Measurements from ENCODE around the gene NRSN2. TPM values are rescaled to one million over a fixed set of nuclear protein-coding genes. Genes with fewer than 3 reads are reported as not detected.

The NRSN2 gene
- total RNA-seq, 1 experiment from 2014 or later = 1.9 TPM

DNA sequence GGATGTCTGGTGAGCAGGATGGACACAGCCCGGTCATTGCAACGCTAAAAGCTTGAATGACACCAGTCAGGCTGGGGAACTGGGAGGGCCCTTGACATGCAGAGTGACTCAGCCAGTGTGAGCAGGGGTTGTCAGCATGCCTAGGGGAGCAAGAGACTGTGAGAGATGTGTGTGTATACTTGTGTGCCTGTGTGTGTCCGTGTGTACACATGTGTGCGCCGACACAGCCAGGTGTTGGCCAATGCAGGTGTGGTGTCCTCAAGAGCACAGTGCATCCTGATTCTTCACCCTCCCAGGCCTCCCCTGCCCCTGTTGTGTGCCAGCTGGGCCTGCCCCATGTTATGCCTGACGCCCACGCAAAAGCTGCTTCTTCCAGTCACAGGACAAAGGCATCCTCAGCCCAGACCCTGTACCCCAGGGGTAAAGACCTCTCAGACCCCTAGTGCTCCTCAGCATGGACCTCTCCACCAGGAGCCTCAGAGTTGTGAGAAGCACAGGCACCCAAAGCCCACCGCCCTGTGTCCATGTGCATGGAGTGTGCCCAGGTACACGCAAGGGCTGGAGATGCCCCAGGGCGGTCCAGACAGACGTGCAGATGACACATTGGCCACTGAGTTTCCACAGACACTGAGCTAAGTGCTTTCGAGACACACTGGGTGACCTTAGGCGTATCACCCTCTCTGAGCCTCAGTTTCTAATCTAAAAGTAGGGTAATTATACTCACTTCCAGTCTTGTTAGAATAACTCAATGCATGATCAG, 16.6 kb downstream of the NRSN2 start:
- no peaks in the 10 kb centered on the region for H3K9me2 ChIP-seq (ENCODE audit: insufficient read depth)
- ATAC-seq (peak; percentile 41), DNase-seq (ENCODE audit: low read depth, low spot score) (no peak)
- ChIA-PET POLR2A (interaction anchor here (1.1 to 29.0 kb wide), 8 partner anchors 9 to 282 kb away, joined by 3 to 779 read pairs (median 4); partner anchors contain the start of genes RBCK1 and TRIB3), CTCF (interaction anchor here (0.9 to 2.4 kb wide), 5 partner anchors 8 to 68 kb away, joined by 5 to 24 read pairs (median 10); no protein-coding TSS in a partner anchor), RAD21 (ENCODE audit: low non-redundant PET in 1 of 2, low total read pairs in 2 of 2, uncharacterized antibody in 2 of 2, unreplicated experiment in 2 of 2) (interaction anchor here (1.2 to 1.8 kb wide), 3 partner anchors 9 to 17 kb away, joined by 6 to 7 read pairs (median 6); partner anchors contain the start of gene TRIB3 (in 2 of the 2))
- peak overlapping the region; percentile 58 for H3K27ac ChIP-seq (ENCODE audit: low read depth, low read length)
- peak overlapping the region; percentile 34 for H3K9ac ChIP-seq (ENCODE audit: low read length)
- H4K20me1 ChIP-seq (ENCODE audit: insufficient read depth) = no peaks in the 10 kb centered on the region
- H3K4me2 ChIP-seq (ENCODE audit: low read length) = peak overlapping the region; percentile 56
- H3K4me3 ChIP-seq (replicated peaks in 1 of 2; ENCODE audit: low read depth in 1 of 2, low read length in 2 of 2) = no peak overlapping the region
- TF ChIP-seq EGR1 (IDR thresholded peaks at IDR 0.05; ENCODE audit: low read depth) = no peak
- TF ChIP-seq, protein P1, sequence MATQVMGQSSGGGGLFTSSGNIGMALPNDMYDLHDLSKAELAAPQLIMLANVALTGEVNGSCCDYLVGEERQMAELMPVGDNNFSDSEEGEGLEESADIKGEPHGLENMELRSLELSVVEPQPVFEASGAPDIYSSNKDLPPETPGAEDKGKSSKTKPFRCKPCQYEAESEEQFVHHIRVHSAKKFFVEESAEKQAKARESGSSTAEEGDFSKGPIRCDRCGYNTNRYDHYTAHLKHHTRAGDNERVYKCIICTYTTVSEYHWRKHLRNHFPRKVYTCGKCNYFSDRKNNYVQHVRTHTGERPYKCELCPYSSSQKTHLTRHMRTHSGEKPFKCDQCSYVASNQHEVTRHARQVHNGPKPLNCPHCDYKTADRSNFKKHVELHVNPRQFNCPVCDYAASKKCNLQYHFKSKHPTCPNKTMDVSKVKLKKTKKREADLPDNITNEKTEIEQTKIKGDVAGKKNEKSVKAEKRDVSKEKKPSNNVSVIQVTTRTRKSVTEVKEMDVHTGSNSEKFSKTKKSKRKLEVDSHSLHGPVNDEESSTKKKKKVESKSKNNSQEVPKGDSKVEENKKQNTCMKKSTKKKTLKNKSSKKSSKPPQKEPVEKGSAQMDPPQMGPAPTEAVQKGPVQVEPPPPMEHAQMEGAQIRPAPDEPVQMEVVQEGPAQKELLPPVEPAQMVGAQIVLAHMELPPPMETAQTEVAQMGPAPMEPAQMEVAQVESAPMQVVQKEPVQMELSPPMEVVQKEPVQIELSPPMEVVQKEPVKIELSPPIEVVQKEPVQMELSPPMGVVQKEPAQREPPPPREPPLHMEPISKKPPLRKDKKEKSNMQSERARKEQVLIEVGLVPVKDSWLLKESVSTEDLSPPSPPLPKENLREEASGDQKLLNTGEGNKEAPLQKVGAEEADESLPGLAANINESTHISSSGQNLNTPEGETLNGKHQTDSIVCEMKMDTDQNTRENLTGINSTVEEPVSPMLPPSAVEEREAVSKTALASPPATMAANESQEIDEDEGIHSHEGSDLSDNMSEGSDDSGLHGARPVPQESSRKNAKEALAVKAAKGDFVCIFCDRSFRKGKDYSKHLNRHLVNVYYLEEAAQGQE (IDR thresholded peaks at IDR 0.05; ENCODE audit: low read depth) = no peak
- TF ChIP-seq CEBPB (IDR thresholded peaks at IDR 0.05; ENCODE audit: low read depth) = no peak
- no peak for TF ChIP-seq ZFX (IDR thresholded peaks at IDR 0.05)
- TF ChIP-seq POLR2A (IDR thresholded peaks at IDR 0.05; ENCODE audit: borderline replicate concordance, extremely low read depth, insufficient read depth, insufficient read length) = no peak
- TF ChIP-seq, protein P2, sequence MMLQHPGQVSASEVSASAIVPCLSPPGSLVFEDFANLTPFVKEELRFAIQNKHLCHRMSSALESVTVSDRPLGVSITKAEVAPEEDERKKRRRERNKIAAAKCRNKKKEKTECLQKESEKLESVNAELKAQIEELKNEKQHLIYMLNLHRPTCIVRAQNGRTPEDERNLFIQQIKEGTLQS (IDR thresholded peaks at IDR 0.05) = no peak
- no peak for TF ChIP-seq ZNF274 (IDR thresholded peaks at IDR 0.05; ENCODE audit: low read depth, low read length)
- TF ChIP-seq SIN3A (IDR thresholded peaks at IDR 0.05; ENCODE audit: low read depth) = no peak
- H3K36me3 ChIP-seq (ENCODE audit: control insufficient read depth in 1 of 2, insufficient read depth in 2 of 2, low read length in 2 of 2) = no peaks in the 10 kb centered on the region
- H3K9me3 ChIP-seq (ENCODE audit: control insufficient read depth in 1 of 2, insufficient read depth in 1 of 2, low read depth in 1 of 2, low read length in 2 of 2) = no peaks in the 10 kb centered on the region
- H3K4me1 ChIP-seq (ENCODE audit: control insufficient read depth in 1 of 2, insufficient read depth in 2 of 2, low read length in 2 of 2) = peaks cover 53 to 61% of the 10 kb centered on the region in 2 experiments
- no peak overlapping the region for H2AFZ ChIP-seq (ENCODE audit: low read depth, low read length, poor library complexity, severe bottlenecking)
- no peaks in the 10 kb centered on the region for H3K79me2 ChIP-seq (ENCODE audit: insufficient read depth, low read length)
- H3K27me3 ChIP-seq (ENCODE audit: insufficient read depth, low read length) = no peaks in the 10 kb centered on the region
- no TSS peak for BruUV-seq (replicated peaks)
- intact Hi-C loops (cut with micrococcal nuclease) = loop anchor here (2.0 to 5.0 kb wide), 2 partner anchors 39 to 67 kb away; no protein-coding TSS in a partner anchor
